HG03097 (cell line): ENCODE data around the gene CTNND2.
"Not testable (repeated sequence)": the region's sequence is repeated elsewhere in the genome, so short reads cannot be mapped to it uniquely, and the experiment has no call there.

Experiments
- ATAC-seq: cut with Tn5 transposase; IDR thresholded peaks from one replicate; pipeline ENCODE4 v1.9.1; 2021; ENCODE audit not compliant: unreplicated experiment, low FRiP score

The CTNND2 gene

DNA sequence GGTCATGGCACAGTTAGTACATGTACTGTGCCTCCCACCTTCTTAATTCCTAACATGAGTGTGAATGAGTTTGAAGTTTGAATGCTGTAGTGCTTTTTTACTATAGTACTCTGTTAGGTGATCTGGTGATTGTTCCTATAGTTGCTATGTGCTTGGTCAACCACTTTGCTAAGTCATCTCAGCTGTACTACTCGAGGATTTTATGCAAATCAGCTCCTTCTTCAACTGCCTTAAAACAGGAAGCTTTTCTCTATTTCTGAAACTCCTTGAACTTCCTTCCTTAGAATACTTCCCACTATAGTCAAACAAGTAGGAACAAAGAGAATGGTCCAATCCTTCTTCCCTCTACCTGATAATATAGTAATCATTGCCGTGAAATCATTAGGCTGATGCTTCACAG is 219.6 kb downstream of the CTNND2 start:
- no peak for ATAC-seq

DNA sequence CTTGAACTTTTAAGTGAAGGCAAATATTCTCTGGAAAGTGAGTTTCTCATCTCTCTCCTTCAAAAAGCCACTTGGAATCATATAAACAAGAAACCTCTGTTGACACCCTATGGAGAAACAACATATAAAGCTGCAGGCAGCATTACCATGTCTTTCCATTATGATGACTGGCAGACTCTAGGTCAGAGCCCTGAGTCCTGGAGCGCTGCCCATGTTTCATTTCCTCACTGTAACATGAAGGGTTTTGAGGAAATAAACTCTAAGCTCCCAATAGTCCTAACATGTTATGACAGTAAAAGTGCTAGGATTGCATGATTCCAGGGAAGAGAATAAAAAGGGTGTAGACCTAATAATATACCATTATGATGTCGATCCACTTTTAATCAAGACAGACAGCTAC is 220.6 kb downstream of the CTNND2 start:
- no peak for ATAC-seq

DNA sequence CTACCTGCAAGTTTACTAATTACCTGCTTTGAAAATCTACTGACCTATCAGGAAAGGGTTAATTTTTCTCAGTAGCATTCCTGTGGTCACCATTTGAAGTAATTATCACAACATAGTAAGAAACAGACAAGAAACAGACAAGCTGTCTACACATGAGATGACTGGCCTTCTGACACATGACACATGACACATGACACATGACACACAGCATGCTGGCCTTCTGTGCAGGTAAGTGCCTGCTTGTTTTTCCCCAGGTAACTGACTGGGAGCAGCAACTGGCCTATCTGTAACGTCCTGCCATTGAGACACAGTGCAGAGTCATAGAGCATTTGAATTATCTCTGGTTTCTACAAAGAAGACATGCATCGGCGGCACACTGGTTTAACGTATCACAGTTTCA is 222.4 kb downstream of the CTNND2 start:
- ATAC-seq: no peak

DNA sequence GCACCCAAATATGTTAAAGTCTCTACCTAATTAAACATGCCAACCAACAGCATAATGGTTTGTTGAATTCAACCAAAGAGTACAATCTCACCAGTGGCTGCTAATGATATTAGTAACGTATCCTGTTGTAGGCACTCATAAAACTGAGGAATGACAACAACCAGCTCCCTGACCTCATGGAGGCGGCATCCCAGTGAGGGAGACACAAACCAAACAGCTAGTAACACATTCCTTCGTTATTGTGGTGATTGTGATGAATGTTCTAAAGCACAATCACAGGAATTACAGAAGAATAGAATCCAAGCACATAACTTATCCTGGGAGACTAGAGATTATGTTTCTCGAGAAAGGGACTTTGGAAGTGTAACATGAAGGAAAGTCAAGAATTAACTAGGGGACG is 224.6 kb downstream of the CTNND2 start:
- no peak for ATAC-seq

DNA sequence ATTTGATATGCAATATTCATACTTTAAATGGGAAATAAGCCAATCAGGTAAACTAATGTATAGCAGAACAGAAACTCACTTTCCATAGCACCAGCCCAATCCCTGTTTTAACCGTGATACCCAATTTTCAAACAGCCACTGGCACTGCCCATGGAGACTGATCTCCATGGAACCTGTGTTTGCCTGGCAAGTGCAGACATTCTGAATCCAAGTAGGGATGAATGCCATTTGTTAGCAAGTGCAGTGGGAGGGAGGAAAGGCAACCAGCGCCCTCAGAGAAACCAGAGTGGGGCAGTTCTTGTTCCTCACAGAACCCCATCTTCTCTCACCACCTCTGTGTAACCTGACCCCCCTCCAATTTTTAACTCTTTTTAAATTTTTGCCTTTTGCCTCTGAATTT is 229.1 kb downstream of the CTNND2 start:
- no peak for ATAC-seq

DNA sequence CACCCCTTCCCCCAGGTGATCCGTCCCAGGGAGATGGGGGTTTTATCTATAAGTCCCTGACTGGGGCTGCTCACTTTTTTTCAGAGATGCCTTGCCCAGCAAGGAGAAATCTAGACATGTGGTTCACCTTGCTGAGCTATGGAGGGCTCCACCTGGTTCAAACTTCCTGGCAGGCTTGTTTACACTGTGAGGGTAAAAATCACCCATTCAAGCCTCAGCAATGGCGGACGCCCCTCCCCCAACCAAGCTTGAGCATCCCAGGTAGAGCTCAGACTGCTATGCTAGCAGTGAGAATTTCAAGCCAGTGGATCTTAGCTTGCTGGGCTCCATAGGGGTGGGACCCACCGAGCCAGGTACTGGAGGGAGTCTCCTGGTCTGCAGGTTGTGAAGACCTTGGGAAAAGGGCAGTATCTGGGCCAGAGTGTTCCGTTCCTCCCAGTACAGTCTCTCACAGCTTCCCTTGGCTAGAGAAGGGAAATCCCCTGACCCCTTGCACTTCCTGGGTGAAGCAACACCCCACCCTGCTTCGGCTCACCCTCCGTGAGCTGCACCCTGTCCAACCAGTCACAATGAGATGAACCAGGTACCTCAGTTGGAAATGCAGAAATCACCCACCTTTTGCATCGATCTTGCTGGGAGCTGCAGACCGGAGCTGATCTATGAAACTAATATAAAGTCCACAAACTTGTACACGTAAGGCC is 231.7 kb downstream of the CTNND2 start:
- no peak for ATAC-seq

DNA sequence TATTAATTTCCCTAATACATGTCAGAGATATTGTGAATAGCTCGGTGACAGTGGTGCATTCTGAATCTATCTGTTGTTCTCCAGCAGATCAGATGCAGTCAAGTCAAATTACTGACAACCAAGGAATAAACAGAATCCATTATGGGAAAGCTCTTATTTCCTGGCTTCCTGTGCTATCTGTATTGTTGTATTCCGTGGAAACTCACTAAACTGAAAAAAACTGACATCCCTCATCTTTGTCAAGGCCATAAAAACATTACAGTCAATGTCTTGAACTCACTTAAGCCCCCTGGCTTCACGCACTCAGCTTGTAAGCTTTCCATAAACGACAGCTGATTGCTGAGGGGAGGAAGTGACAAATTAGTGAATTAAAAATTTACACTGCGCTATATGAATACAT is 245.9 kb downstream of the CTNND2 start:
- ATAC-seq: no peak

DNA sequence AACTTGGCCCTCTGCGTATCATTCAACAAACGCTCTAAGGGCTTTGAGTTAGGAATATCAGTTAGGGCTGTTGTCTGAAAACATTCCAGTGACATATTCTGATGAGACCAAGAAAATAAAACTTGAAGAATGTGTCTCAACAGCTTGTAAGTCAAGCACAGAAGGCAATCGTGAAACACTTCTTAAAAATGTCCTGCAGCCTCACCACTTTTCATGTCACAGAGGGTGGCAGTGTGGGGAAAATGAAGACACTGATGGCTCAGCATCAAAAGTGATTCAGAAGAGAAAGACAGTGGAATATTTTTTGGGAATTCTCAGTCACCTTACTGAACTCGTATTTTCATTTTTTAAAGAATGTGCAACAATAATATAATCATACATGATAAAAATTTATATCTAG is 247.3 kb downstream of the CTNND2 start:
- ATAC-seq: no peak

DNA sequence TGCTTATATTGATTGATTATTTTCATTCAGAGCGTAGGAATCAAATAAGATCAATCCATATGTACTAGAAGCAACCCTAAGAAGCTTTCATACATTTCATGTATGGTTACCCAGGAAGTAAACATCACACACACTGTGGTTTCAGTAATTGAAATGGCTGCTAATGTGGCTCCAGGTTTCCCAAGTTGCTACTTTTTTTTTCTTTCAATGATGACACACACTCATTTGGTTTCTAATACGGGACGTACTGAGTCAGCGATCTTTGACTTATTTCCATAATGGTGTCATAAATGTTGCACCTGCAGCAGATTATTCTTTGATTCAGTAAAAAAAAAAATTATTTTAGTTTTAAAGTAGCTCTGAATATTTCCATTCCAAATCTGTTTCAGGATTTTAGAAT is 248.6 kb downstream of the CTNND2 start:
- no peak for ATAC-seq

DNA sequence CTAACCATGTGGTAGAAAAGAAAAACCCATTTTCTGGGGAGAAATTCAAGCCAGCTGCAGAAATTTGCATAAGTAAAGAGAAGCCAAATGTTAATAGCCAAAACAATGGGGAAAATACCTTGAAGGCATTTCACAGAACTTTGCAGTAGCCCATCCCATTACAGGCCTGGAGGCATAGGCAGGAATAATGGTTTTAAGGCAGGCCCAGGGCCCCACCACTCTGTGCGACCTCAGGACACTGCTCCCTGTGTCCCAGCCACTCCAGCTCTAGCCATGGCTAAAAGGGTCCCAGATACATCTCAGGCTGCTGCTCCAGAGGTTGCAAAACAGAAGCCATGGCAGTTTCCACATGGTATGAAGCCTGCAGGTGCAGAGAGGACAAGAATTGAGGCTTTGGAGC is 253.3 kb downstream of the CTNND2 start:
- ATAC-seq: no peak

DNA sequence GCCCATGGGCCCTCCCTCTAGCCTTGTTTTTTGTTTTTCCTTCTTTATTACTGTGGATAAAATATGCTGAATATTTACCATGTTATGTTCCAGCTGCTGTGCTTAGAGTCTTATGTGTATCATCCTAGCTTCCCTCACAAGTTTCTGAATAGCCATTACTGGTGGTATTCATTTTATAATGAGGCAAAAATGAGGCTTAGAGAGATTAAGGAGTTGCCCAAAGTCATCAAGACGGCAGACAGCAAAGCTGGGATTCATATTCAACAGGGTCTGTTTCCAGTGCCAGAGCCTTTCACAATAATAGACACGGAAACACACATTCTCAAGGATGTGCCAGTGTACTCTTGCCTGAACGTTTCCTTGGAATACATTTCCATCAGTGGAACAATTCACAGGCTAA is 258.1 kb downstream of the CTNND2 start:
- ATAC-seq: no peak

DNA sequence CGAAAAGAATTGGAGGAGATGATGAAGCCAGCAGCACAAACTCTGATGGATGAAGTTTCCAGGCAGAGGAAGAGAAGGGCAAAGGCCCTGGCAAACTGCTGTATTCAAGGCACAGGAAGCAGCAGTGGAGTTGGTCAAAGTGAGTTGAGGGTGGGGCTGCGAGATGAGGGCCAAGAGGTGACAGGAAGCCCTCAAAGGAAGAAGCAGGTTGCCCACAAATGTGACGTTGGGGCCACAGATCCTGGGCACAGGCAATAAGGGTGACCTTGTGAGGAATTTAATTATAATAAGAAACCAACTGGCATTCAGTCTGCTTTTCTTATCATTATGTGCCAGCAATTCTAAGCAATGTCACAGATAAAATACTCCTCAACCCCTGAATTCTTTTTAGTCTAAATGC is 261.8 kb downstream of the CTNND2 start:
- ATAC-seq: no peak

DNA sequence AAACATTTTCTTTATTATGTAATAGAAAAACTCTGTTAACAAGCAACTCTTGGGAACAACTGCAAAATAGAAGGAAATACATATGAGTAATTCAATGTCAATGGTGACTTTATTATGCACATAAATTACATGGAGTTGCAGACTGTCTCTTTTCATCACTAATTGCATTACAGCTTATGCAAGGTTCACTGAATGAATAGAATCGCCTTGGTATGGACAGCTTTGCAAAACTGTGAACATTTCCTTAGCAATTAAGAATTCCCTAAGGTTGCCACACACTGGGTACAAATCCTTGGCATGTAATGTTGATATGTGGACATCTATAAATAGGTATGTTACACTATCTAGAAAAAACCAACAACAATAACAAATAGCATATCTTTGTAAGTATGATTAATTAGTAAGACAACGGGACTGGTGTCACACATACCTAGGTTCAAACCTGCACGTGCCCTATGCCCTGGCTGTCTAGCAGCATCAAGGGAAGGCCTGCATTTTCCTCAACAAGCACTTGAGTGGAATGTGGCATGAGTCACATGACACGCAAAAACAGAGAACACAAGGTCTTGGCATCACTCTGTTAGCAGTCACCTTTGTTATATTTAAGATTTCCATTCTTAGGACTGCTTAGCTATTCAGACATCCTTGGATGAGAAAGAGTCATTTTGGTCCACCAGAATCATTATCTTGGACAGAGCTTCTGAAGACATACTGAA is 263.9 kb downstream of the CTNND2 start:
- no peak for ATAC-seq

DNA sequence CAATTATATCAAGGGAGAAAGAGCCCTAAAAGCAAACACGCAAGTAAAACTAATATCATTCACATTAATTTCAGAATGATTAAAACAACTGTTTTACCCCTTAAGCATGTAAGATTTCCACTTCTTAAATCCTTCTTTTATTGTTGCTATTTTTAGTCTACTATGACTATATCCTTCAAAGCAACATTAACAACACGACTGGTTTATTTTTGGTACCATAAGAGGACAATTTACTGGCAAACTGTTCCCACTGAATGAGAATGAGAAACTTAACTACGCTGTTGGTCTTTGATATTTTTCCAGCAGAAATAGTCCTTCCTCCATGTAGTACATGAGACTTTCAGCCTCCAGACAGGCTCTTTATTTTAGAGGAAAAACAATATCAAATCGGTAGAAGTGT is 281.5 kb downstream of the CTNND2 start:
- ATAC-seq: no peak

DNA sequence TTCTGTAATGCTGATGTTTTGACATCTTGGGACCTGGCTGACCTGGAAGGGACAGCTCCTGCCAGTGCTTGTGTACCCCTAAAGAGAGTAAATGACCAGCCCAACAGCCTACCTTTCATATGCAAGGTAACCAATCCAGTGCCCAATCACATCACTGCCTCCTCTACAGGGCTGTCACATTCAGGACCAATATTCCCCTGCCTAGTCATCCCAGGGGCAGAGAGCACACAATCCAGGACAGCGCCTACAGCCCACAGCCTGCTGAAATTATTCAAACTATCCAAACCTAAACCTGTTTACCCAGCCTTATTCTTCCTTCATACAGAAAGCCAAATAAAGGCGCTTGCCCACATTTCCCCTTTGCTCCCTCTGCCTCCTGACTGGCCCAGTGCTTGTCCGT is 284.1 kb downstream of the CTNND2 start:
- no peak for ATAC-seq

DNA sequence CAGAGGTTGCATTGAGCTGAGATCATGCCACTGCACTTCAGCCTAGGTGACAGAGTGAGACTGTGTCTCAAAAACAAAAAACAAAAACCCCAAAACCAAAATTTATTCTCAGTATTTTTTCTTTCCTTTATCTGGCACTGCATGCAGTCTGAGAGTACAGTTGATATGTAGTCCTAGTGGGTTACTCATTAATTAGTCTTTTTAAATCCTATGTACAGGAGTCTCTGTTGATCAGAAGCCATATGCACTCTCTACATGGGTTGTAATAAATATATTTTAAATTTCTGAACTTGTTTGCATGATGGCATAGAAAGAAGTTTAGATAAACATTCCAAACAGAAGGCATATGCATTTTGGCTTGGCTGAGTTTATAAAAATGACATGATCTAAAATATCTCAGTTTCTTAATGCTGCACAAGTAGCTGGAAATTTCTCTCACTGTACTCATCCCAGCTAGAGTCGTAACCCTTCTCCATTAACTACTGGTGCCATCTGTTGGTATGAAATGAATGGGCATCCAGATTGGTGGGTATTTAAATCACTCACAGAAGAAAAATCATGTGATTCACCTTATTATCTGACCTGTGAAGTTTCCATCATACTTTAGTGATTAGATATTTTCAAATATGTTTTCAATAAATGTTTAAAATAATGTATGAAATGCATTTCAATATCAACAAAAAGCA is 284.8 kb downstream of the CTNND2 start:
- no peak for ATAC-seq

DNA sequence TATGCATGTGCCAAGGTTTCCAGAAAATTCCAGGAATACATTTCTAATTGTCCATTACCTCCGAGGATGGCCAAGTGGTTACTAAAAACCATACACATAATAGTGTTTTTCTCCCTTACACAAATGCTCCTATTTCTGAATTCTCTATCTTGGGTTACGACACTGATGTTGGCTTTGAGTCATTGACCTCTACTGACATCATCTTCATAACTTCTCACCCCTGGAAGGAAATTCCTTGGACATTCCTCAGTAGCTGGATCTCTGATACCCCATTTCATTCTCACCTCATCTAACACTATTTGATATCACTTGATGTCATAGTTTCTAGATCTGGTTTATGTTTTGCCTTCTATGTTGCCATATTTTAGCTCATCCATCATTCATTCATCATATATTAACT is 287.2 kb downstream of the CTNND2 start:
- ATAC-seq: no peak

DNA sequence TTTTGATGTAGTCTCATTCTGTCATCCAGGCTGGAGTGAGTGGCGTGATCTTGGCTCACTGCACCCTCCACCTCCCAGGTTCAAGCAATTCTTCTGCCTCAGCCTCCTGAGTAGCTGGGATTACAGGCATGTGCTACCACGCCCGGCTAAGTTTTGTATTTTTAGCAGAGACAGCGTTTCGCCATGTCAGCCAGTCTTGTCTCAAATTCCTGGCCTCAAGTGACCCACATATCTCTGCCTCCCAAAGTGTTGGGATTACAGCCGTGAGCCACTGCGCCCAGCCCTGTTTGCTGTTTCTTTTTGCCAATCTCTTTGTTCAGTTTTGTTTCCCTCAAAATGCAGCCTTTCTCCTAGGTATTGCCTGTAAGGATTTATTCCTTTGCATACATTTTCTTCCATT is 287.6 kb downstream of the CTNND2 start:
- not testable (repeated sequence) for ATAC-seq

DNA sequence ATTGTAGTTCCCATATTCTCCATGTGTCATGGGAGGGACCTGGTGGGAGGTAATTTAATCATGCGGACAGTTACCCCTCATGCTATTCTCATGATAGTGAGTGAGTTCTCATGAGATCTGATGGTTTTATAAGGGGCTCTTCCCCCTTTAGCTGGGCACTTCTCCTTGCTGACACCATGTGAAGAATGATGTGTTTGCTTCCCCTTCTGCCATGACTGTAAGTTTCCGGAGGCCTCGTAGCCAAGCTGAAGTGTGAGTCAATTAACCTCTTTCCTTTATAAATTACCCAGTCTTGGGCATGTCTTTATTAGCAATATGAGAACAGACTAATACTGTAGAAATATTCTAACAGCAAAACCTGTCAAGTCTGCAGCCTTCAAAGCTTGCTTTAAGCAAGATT is 293.2 kb downstream of the CTNND2 start:
- no peak for ATAC-seq

DNA sequence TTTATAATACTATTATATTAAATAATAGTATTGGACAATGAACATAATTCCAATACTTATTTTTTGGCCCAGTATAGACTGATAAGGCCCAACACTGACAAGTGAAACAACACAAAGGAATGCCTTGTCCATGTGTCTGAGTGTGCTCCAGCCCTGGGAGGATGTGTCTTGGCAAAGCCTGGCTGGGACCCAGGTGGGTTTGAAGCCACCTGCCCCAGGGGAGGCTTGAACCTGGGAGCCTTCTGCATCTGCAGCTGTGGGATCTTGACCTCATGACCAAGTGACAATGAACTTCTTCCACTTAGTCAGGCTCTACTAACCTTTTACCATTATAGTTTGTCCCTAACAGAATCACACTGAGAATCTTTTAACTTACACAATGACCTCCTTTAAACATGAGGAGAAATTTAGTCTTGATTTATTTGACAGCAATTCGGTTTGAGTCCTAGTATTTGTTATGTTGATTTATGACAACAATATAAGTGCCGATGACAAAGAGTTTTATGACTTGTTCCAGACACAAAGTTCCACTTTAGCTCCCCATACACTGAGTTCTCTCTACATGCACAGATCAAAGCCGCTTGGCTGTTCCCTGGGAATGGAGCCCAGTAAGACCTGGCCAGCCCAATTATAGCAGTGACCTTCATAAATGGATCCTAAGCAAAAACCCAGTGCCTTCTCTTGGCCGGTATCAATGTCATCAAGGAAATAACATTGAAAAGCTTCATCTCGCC is 294.5 kb downstream of the CTNND2 start:
- ATAC-seq: no peak

DNA sequence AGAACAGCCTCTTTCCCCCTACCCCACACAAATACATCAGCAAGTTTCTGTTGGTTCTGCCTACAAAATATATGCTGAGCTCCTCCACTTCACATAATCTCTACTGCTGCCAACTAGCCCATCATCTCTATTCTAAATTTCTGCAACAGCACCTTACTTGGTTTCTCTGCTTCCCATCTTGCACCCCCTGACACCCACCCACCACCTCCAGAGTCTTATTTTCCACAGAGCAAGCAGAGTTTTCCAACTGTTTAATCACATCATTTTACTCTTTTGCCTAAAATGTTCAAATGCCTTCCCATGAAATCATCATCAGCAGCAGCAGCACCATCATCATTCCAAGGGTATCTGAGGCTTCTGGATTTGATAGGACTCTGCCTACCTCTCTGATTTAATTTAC is 295.7 kb downstream of the CTNND2 start:
- no peak for ATAC-seq
